ENCODE results near the gene CAPZA3.

GRCh38 chr12:18752280-18752920, 14.5 kb downstream of the CAPZA3 start:
- TF ChIP-seq POLR2A (IDR thresholded peaks at IDR 0.05), result no peak
- no peak for TF ChIP-seq CTCF (IDR thresholded peaks at IDR 0.05)
- no peak for TF ChIP-seq POLR2AphosphoS5 (IDR thresholded peaks at IDR 0.05)
